ENCODE measurements around the gene PNKD.

GRCh38 chr2:218229851-218230250 lies 40.5 kb upstream of the PNKD start:
- TF ChIP-seq CBFB (CRISPR knock-in tag; IDR thresholded peaks at IDR 0.05; ENCODE audit: low read depth), result no peak
- TF ChIP-seq USF2 (CRISPR knock-in tag; IDR thresholded peaks at IDR 0.05), result no peak
- TF ChIP-seq, protein P1, sequence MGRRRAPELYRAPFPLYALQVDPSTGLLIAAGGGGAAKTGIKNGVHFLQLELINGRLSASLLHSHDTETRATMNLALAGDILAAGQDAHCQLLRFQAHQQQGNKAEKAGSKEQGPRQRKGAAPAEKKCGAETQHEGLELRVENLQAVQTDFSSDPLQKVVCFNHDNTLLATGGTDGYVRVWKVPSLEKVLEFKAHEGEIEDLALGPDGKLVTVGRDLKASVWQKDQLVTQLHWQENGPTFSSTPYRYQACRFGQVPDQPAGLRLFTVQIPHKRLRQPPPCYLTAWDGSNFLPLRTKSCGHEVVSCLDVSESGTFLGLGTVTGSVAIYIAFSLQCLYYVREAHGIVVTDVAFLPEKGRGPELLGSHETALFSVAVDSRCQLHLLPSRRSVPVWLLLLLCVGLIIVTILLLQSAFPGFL (CRISPR knock-in tag; IDR thresholded peaks at IDR 0.05; ENCODE audit: borderline replicate concordance), result no peak
- no peak for TF ChIP-seq CTCF (IDR thresholded peaks at IDR 0.05)

Measured in WTC11 (cell line).